Inflammatory macrophage treated with lipopolysaccharide for 4 hours (primary cell): Measurements from ENCODE around the gene UBL7.
"Not testable (repeated sequence)": the region's sequence is repeated elsewhere in the genome, so short reads cannot be mapped to it uniquely, and the experiment has no call there.

Source experiments
- DNase-seq: peaks from one replicate; pipeline ENCODE4 v3.0.0-alpha.2; 2020

Gene UBL7

GRCh38 chr15:74460871-74461846 lies at the start of gene UBL7:
UBL7 (minus strand) TSS chr15:74461160; CDS start chr15:74458867, 2,293 bp downstream.
- peak; percentile 98 for DNase-seq

- DNase-seq = no peak
Measured at GRCh38 chr15:74506515-74506840, 45.5 kb upstream of the UBL7 start.

GRCh38 chr15:74505837-74506514 lies 45.0 kb upstream of the UBL7 start:
- DNase-seq = no peak

- DNase-seq = peak; percentile 13
Measured at GRCh38 chr15:74504836-74505235, 43.9 kb upstream of the UBL7 start.

- DNase-seq = no peak
Measured at GRCh38 chr15:74504418-74504817, 43.5 kb upstream of the UBL7 start.

- DNase-seq = no peak
Measured at GRCh38 chr15:74502301-74502700, 41.3 kb upstream of the UBL7 start.

- DNase-seq = no peak
Measured at GRCh38 chr15:74500401-74500800, 39.4 kb upstream of the UBL7 start.

- no peak for DNase-seq
Measured at GRCh38 chr15:74499366-74499765, 38.4 kb upstream of the UBL7 start.

GRCh38 chr15:74497584-74497983 lies 36.6 kb upstream of the UBL7 start:
- DNase-seq = no peak

GRCh38 chr15:74496648-74497047 lies 35.7 kb upstream of the UBL7 start:
- DNase-seq = no peak

- no peak for DNase-seq
Measured at GRCh38 chr15:74490339-74490689, 29.4 kb upstream of the UBL7 start.

- peak; percentile 51 for DNase-seq
Measured at GRCh38 chr15:74489518-74490338, 28.8 kb upstream of the UBL7 start.

GRCh38 chr15:74488776-74489175 lies 27.8 kb upstream of the UBL7 start:
- peak; percentile 16 for DNase-seq

GRCh38 chr15:74482661-74483060 lies 21.7 kb upstream of the UBL7 start:
- no peak for DNase-seq

GRCh38 chr15:74480364-74480763 lies 19.4 kb upstream of the UBL7 start:
- not testable (repeated sequence) for DNase-seq

- not testable (repeated sequence) for DNase-seq
Measured at GRCh38 chr15:74471621-74472020, 10.7 kb upstream of the UBL7 start.

GRCh38 chr15:74470631-74471395 lies 9.9 kb upstream of the UBL7 start:
- no peak for DNase-seq

GRCh38 chr15:74468341-74469032 lies 7.5 kb upstream of the UBL7 start:
- DNase-seq = no peak

GRCh38 chr15:74466570-74466969 lies 5.6 kb upstream of the UBL7 start:
- no peak for DNase-seq

GRCh38 chr15:74464897-74465296 lies 3.9 kb upstream of the UBL7 start:
- DNase-seq = no peak

GRCh38 chr15:74464216-74464615 lies 3.3 kb upstream of the UBL7 start:
- DNase-seq = peak; percentile 65

GRCh38 chr15:74463634-74464033 lies 2.7 kb upstream of the UBL7 start:
- no peak for DNase-seq
